Measurements from ENCODE around the gene JAK1. TPM values are rescaled to one million over a fixed set of nuclear protein-coding genes. Genes with fewer than 3 reads are reported as not detected.

Gene JAK1
- 152 and 177 TPM in 2 replicates for total RNA-seq
- 60.1 and 68.8 TPM in 2 replicates for polyA plus RNA-seq
- 75.4 and 89.5 TPM in 2 replicates for polyA plus RNA-seq (2011; cell fraction: cytosol; rRNA removed)
- 149 and 163 TPM in 2 replicates for polyA plus RNA-seq (2011; cell fraction: nucleus; rRNA removed)
- polyA plus RNA-seq (2012): 128 and 187 TPM in 2 replicates
- polyA minus RNA-seq: 180 and 216 TPM in 2 replicates
- 36.5 TPM for polyA minus RNA-seq (2011; cell fraction: cytosol; rRNA and poly(A)+ RNA removed)
- polyA minus RNA-seq (2011; cell fraction: nucleus; rRNA and poly(A)+ RNA removed): 174 and 238 TPM in 2 replicates
- Bru-seq, nascent RNA: percentile 94 among the genes with signal in this experiment
- BruChase-seq, experiment 1, labeled RNA remaining after a 6-hour chase: percentile 94 among the genes with signal in this experiment
- BruChase-seq, experiment 2, labeled RNA remaining after a 2-hour chase: percentile 87 among the genes with signal in this experiment
- long read RNA-seq, full-length matches to known transcripts: 229 of 379 reads
- long read RNA-seq, partial matches to known transcripts: 52 of 379 reads
- long read RNA-seq, other reads (novel, unspliced or antisense): 98 of 379 reads

DNA sequence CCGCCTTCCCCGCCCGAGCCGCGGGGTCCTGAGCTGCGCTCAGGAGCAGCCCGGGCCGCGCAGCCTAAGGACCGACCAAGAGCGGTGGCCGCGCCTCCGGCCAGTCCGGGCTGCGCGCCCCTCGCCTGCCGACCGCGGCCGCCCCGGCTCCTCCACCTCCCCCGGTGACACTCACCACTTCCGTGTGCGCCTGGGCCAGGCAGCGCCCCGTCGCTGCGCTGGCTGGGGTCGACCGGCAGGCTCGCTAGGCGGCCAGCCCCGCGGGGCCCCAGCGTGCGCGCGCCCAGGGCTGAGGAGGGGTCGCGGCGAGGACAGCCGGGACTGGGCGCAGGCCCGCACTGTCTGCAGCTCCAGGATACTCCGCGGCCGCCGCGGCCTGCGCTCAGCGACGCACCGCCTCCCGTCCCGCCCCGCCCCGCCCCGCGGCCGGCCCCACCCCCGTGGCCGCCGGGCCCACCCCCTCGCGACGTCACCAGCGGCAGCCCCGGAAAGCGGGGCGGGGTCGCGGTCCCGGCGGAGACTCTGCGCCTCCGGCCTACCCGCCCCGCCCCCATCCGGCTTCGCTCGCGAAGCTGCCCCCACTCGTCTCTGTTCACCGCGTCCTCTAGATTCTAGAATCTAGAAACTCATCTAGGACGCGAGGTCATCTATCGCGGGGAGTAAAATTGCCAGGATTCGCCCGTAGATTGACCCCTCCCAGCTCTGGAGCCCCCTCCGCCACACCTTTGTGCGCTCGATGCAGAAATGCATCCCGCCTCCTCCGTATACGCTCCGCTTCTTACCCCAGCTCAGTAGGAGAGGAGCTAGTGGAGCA, at the start of gene JAK1:
JAK1 (minus strand) TSS at position 392 of the 814 bp plus-strand sequence. CDS start 80,285 bp downstream, outside the sequence.
- Histone ChIP-seq H3K27me3 (ENCODE audit: control insufficient read depth in 2 of 2, insufficient read depth in 2 of 2, low read length in 2 of 2) (no peaks in the 10 kb centered on the region), H3K9me3 (replicated peaks; ENCODE audit: control insufficient read depth, insufficient read depth, low read length) (no peaks in the 10 kb centered on the region), H3K4me2 (ENCODE audit: insufficient read depth, low read length) (peak within 1 kb of the TSS; percentile 95), H4K20me1 (replicated peaks; ENCODE audit: control insufficient read depth, extremely low read depth, insufficient read depth, low read length) (no peaks in the 10 kb centered on the region), H3K9me1 (replicated peaks; ENCODE audit: control insufficient read depth, extremely low read depth, insufficient read depth, low read length) (no peaks in the 10 kb centered on the region), H3K79me2 (ENCODE audit: control insufficient read depth, insufficient read depth, low read length) (peaks cover 48% of the 10 kb centered on the region), H3K4me1 (ENCODE audit: control insufficient read depth, extremely low read depth, insufficient read depth, low read length) (peaks cover 34% of the 10 kb centered on the region), H3K27ac (ENCODE audit: insufficient read depth, low read depth, low read length) (peak within 1 kb of the TSS; percentile 92), H3K4me3 (replicated peaks in 1 of 3; ENCODE audit: insufficient read depth in 1 of 3, low read depth in 1 of 3, low read length in 3 of 3) (peak within 1 kb of the TSS; percentile 79 to 94 (median 85)), H3K9ac (replicated peaks; ENCODE audit: extremely low read depth, insufficient read depth, low read length) (peak within 1 kb of the TSS; percentile 91), H3K36me3 (ENCODE audit: control insufficient read depth in 2 of 2, extremely low read depth in 1 of 2, insufficient read depth in 2 of 2, low read length in 2 of 2) (no peaks in the 10 kb centered on the region), H2AFZ (ENCODE audit: low read depth, low read length) (peak within 1 kb of the TSS; percentile 91)
- BruUV-seq (replicated peaks): no TSS peak
- DNase-seq (ENCODE audit: low read depth, low spot score): peak; percentile 76
- ChIA-PET POLR2A (interaction anchor here (0.6 to 1.9 kb wide), 6 partner anchors 36 to 281 kb away, joined by 3 to 5 read pairs (median 3); no protein-coding TSS in a partner anchor), CTCF (interaction anchor here (0.7 to 2.2 kb wide), 15 partner anchors 11 to 721 kb away, joined by 3 to 11 read pairs (median 3); no protein-coding TSS in a partner anchor)
- intact Hi-C loops (cut with micrococcal nuclease) (loop anchor here (1.0 to 10.0 kb wide), 8 partner anchors 33 to 702 kb away; partner anchors contain the start of gene RAVER2), dilution Hi-C loops (cut with MboI; ENCODE audit: extremely low pct_ligation_motif_present, low sequenced_read_pairs) (no loop called here)
- TF ChIP-seq, protein P1, sequence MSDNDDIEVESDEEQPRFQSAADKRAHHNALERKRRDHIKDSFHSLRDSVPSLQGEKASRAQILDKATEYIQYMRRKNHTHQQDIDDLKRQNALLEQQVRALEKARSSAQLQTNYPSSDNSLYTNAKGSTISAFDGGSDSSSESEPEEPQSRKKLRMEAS (IDR thresholded peaks at IDR 0.05; ENCODE audit: insufficient read depth, insufficient read length): no peak
- TF ChIP-seq JUN (IDR thresholded peaks at IDR 0.05; ENCODE audit: borderline replicate concordance, insufficient read depth, insufficient read length, low read depth): no peak
- peak; percentile 97 for TF ChIP-seq POLR2A (IDR thresholded peaks at IDR 0.05; ENCODE audit: low read depth, low read length)
- no peak for TF ChIP-seq EZH2 (IDR thresholded peaks at IDR 0.05; ENCODE audit: borderline replicate concordance, low read depth, low read length, severe bottlenecking)
- no peak for TF ChIP-seq MYC (IDR thresholded peaks at IDR 0.05; ENCODE audit: low read depth, low read length)
- no peak for TF ChIP-seq GATA2 (IDR thresholded peaks at IDR 0.05; ENCODE audit: insufficient read depth, insufficient read length, low read depth, low read length)
- TF ChIP-seq, protein P2, sequence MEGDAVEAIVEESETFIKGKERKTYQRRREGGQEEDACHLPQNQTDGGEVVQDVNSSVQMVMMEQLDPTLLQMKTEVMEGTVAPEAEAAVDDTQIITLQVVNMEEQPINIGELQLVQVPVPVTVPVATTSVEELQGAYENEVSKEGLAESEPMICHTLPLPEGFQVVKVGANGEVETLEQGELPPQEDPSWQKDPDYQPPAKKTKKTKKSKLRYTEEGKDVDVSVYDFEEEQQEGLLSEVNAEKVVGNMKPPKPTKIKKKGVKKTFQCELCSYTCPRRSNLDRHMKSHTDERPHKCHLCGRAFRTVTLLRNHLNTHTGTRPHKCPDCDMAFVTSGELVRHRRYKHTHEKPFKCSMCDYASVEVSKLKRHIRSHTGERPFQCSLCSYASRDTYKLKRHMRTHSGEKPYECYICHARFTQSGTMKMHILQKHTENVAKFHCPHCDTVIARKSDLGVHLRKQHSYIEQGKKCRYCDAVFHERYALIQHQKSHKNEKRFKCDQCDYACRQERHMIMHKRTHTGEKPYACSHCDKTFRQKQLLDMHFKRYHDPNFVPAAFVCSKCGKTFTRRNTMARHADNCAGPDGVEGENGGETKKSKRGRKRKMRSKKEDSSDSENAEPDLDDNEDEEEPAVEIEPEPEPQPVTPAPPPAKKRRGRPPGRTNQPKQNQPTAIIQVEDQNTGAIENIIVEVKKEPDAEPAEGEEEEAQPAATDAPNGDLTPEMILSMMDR (IDR thresholded peaks at IDR 0.05; ENCODE audit: extremely low read depth in 1 of 2, insufficient read depth in 1 of 2, low read depth in 1 of 2, low read length in 2 of 2): no peak
- peak; percentile 83 for TF ChIP-seq POLR2AphosphoS5 (IDR thresholded peaks at IDR 0.05; ENCODE audit: insufficient read depth, low read depth, low read length)
- TF ChIP-seq FOS (IDR thresholded peaks at IDR 0.05; ENCODE audit: borderline replicate concordance, insufficient read depth, low read length): no peak
- FAIRE-seq: peak; percentile 49

All from endothelial cell of umbilical vein (primary cell).